Measurements from ENCODE around the gene SIRT5. TPM values are rescaled to one million over a fixed set of nuclear protein-coding genes. Genes with fewer than 3 reads are reported as not detected.

SIRT5 gene
- total RNA-seq, 1 experiment from 2014 or later, result 19.0 TPM

GRCh38 chr6:13541496-13541895, 32.9 kb upstream of the SIRT5 start:
- H3K4me3 Mint-ChIP-seq (ENCODE audit: unreplicated experiment), result no peak overlapping the region
- H3K27ac Mint-ChIP-seq (ENCODE audit: unreplicated experiment), result no peak overlapping the region
- H3K9me3 Mint-ChIP-seq (ENCODE audit: unreplicated experiment), result no peaks in the 10 kb centered on the region
- no peak for TF ChIP-seq CTCF (IDR thresholded peaks at IDR 0.05; ENCODE audit: insufficient read depth in 1 of 2, low read depth in 1 of 2, low read length in 1 of 2, severe bottlenecking in 1 of 2, unreplicated experiment in 1 of 2)
- intact Hi-C loops (cut with micrococcal nuclease; ENCODE audit: unreplicated experiment), result no loop called here
- Histone ChIP-seq H3K4me1 (no peaks in the 10 kb centered on the region), H3K4me3 (ENCODE audit: low read depth, low read length) (no peak overlapping the region), H3K27me3 (replicated peaks; ENCODE audit: control insufficient read depth, insufficient read depth, low read length) (no peaks in the 10 kb centered on the region), H3K36me3 (ENCODE audit: control insufficient read depth, insufficient read depth, low read length) (no peaks in the 10 kb centered on the region), H3K9me3 (no peaks in the 10 kb centered on the region)
- H3K27me3 Mint-ChIP-seq (ENCODE audit: insufficient read depth, unreplicated experiment), result no peaks in the 10 kb centered on the region
- CTCF ChIA-PET, result no interaction called here
- no peak for DNase-seq
- H3K4me1 Mint-ChIP-seq (ENCODE audit: low read depth, unreplicated experiment), result no peaks in the 10 kb centered on the region
- POLR2A ChIA-PET, result no interaction called here
- no peaks in the 10 kb centered on the region for H3K36me3 Mint-ChIP-seq (ENCODE audit: insufficient read depth, unreplicated experiment)
- no TSS peak for BruUV-seq (replicated peaks)

- Histone ChIP-seq H3K4me3 (ENCODE audit: low read depth, low read length) (no peak overlapping the region), H3K27me3 (replicated peaks; ENCODE audit: control insufficient read depth, insufficient read depth, low read length) (no peaks in the 10 kb centered on the region), H3K4me1 (0 out of 2 replicates have a peak, but pooled peaks cover 5% of the 10 kb centered on the region), H3K9me3 (no peaks in the 10 kb centered on the region), H3K36me3 (ENCODE audit: control insufficient read depth, insufficient read depth, low read length) (no peaks in the 10 kb centered on the region)
- BruUV-seq (replicated peaks), result no TSS peak
- intact Hi-C loops (cut with micrococcal nuclease; ENCODE audit: unreplicated experiment), result no loop called here
- DNase-seq, result no peak
- Mint-ChIP-seq H3K27me3 (ENCODE audit: insufficient read depth, unreplicated experiment) (no peaks in the 10 kb centered on the region), H3K9me3 (ENCODE audit: unreplicated experiment) (no peaks in the 10 kb centered on the region), H3K27ac (ENCODE audit: unreplicated experiment) (no peak overlapping the region), H3K4me3 (ENCODE audit: unreplicated experiment) (no peak overlapping the region), H3K4me1 (ENCODE audit: low read depth, unreplicated experiment) (peaks cover 13% of the 10 kb centered on the region), H3K36me3 (ENCODE audit: insufficient read depth, unreplicated experiment) (no peaks in the 10 kb centered on the region)
- no peak for TF ChIP-seq CTCF (IDR thresholded peaks at IDR 0.05; ENCODE audit: insufficient read depth in 1 of 2, low read depth in 1 of 2, low read length in 1 of 2, severe bottlenecking in 1 of 2, unreplicated experiment in 1 of 2)
- CTCF ChIA-PET, result no interaction called here
- POLR2A ChIA-PET, result no interaction called here
Observed at GRCh38 chr6:13544454-13545186, 29.8 kb upstream of the SIRT5 start.

GRCh38 chr6:13545885-13546284, 28.5 kb upstream of the SIRT5 start:
- no peak overlapping the region for H3K27ac Mint-ChIP-seq (ENCODE audit: unreplicated experiment)
- no peak for TF ChIP-seq CTCF (IDR thresholded peaks at IDR 0.05; ENCODE audit: insufficient read depth in 1 of 2, low read depth in 1 of 2, low read length in 1 of 2, severe bottlenecking in 1 of 2, unreplicated experiment in 1 of 2)
- H3K4me1 Mint-ChIP-seq (ENCODE audit: low read depth, unreplicated experiment), result peaks cover 13% of the 10 kb centered on the region
- ChIA-PET CTCF (no interaction called here), POLR2A (no interaction called here)
- Histone ChIP-seq H3K4me1 (0 out of 2 replicates have a peak, but pooled peaks cover 5% of the 10 kb centered on the region), H3K9me3 (no peaks in the 10 kb centered on the region), H3K36me3 (ENCODE audit: control insufficient read depth, insufficient read depth, low read length) (no peaks in the 10 kb centered on the region), H3K4me3 (ENCODE audit: low read depth, low read length) (no peak overlapping the region), H3K27me3 (replicated peaks; ENCODE audit: control insufficient read depth, insufficient read depth, low read length) (no peaks in the 10 kb centered on the region)
- H3K9me3 Mint-ChIP-seq (ENCODE audit: unreplicated experiment), result no peaks in the 10 kb centered on the region
- no TSS peak for BruUV-seq (replicated peaks)
- no peaks in the 10 kb centered on the region for H3K27me3 Mint-ChIP-seq (ENCODE audit: insufficient read depth, unreplicated experiment)
- no peak overlapping the region for H3K4me3 Mint-ChIP-seq (ENCODE audit: unreplicated experiment)
- H3K36me3 Mint-ChIP-seq (ENCODE audit: insufficient read depth, unreplicated experiment), result no peaks in the 10 kb centered on the region
- intact Hi-C loops (cut with micrococcal nuclease; ENCODE audit: unreplicated experiment), result no loop called here
- no peak for DNase-seq

All from Caco-2 (cell line).